Mesenteric fat pad (tissue), 1 donor: ENCODE data around the gene NUDT4. TPM values are rescaled to one million over a fixed set of nuclear protein-coding genes. Genes with fewer than 3 reads are reported as not detected.
"Not testable (repeated sequence)": the region's sequence is repeated elsewhere in the genome, so short reads cannot be mapped to it uniquely, and the experiment has no call there.

Experiments used
- DNase-seq: peaks from one replicate; pipeline ENCODE4 v3.0.0-alpha.2; 2020; ENCODE audit warnings: low spot score
- total RNA-seq: library from RNA; stranded (reverse); fragmentation: NEBNext Ultra II Directional; extraction: Animal tissue kit (Norgen Biotek cat#: 25700); gene quantifications from one replicate; pipeline ENCODE4 v1.2.1, GENCODE V29; 2021
- donor health status: DM: yes; HTN: yes; CAD: no.

Gene NUDT4
- total RNA-seq, 1 donor from 2014 or later = 119 TPM

DNA sequence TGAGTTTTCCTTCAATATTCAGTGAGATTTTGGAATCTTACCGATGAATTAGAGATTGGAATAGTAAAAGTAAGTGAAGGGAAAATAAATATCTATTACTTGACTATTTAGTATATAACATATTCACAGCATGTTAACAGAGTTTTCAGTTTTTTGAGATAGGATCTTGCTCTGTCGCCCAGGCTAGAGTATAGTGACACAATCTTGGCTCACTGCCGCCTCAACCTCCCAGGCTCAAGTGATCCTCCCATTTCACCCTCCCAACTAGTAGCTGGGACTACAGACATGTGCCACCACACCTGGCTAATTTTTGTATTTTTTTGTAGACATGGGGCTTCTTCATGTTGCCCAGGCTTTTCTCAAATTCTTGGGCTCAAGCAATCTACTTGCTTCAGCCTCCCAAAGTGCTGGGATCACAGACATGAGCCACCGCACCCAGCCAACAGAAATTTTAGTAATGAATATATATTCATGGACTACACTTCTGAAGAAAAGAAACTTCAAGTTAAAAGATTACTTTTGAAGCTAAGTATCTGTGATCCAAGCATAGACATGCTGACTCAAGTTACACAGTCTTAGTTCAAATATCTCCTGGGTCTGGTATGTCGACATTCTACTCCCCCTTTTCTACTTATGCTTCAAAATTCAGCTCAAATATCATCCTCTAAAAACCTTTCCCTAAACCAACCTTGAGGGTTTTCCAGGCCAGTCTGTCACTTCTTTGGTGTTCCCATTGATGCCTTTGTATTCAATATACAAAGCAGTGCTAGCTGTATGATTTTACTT is 50.2 kb downstream of the NUDT4 start:
- DNase-seq = no peak

- no peak for DNase-seq
Observed at GRCh38 chr12:93429448-93429847, 51.7 kb downstream of the NUDT4 start.

GRCh38 chr12:93429852-93430251 is 52.1 kb downstream of the NUDT4 start:
- DNase-seq = no peak

DNA sequence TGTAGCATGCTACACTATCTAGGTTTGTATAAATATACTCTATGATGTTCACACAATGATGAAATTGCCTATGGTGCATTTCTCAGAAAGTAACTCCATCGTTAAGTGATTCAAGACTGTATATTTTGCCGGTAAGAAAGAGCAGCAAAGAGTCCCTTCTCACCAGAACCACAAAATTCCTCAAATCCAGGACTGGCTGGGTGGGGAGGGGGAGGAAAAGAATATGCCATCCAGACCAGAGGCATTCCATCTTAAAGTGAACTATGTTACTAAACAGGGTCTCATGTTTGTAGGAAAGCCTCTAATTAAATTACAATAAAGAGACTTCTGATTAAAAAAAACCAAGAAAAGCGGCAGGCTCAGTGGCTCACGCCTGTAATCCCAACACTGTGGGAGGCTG is 52.6 kb downstream of the NUDT4 start:
- no peak for DNase-seq

- not testable (repeated sequence) for DNase-seq
Observed at GRCh38 chr12:93432031-93432430, 54.3 kb downstream of the NUDT4 start.

- no peak for DNase-seq
Observed at GRCh38 chr12:93434256-93434865, 56.6 kb downstream of the NUDT4 start.

DNA sequence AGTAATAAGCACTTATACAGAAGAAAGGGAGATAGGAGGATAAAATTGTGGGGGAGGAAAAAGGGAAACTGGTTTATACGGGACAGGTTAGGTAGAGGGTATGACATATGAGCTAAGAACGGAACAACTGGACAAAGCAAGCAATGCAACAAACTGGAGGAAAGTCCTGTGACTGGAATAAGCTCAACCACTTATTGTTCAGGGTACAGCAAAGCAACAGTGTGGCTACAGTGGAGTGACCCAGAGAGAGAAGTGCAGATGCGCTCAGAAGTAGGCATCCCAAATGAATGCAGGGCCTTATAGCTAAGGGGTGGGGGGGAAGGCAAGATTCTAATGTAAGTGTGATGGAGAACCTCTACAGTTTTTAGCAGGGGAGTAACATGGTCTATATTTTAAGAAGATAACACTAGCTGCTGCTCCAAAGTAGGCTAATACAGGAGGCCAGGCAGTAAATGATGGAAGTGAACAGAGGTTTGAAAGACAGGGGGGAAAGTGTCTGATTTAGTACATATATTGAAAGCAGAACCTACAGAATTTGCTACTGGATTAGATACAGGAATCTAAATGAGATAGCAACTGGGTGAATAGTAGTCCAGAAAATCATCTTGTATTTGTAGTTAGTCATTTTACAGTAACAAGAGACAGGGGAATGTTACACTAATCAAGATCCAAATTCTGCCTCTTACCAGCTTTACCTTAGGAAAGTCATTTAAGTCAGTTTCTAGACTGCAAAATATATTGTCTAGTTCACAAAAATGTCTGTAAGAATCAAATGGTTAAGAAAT is 60.7 kb downstream of the NUDT4 start:
- DNase-seq = no peak

- DNase-seq = no peak
Observed at GRCh38 chr12:93440043-93440835, 62.5 kb downstream of the NUDT4 start.

DNA sequence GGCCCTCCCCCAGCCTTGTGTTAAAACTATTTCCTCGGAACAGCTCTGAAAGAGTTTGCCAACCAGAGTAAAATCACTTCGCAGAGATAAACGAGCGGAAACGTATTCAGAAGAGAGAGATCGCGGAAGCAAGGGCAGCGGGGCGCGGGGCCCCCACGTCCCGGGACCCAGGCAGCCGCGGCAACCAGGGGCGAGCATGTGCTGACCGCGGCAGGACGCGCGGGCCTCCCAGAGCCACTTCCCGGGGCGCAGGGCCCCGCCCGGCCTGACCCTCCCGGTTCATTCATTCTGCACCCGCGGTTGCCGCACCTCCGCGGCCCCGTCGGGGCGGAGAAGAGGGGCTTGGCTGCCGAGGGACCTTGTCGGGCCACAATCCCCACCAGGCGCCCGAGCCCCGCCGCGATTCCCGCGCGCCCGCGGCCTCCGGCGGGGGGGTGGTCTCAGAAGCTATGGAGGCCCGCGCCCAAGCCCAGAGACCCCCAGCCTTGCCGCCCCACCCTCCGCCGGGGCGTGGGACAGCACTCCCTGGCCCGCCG is 63.4 kb downstream of the NUDT4 start:
- DNase-seq = no peak

DNA sequence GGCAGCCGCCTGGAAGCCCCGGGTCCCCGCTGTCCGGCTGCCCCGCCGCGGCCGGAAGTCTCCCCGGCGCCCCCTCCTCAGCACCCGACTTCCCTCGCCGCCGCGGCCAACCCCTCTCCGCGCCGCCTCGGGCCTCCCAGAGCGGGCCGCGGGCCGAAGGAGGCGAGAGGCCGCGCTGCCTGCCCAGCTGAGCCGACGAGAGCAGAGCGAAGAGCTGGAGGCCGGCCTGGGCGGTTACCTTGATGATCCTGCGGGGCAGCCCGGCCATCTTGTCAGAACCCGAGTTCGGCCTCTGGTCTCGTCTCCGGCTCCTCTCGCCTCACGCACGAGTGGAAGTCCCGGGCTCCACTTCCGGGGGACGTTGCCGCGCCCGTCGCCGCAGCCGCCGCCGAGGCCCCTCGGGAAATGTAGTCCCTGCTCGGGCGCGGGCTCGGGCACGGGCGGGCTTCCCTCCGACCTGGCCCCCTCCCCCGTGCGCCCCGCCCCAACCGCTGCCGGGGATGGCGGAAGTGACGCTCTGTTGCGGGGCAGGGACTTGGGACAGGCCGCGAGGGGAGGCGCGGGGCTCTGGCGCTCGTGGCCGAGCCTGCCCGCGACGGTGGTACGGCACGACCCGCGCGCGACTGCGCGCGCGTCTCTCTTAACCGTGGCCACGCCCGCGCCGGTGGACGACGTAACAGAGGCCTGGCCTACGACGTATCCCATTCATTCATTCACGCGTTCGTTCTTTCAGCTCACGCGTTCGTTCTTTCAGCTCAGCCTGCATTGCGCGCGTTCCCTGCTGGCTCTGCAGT is 64.1 kb downstream of the NUDT4 start, which contains the start of gene UBE2N:
Gene UBE2N, minus strand, starts transcription at position 331 of the 794 bp plus-strand sequence. Its CDS starts 63 bp downstream, at position 268.
- DNase-seq = peak; percentile 99

DNA sequence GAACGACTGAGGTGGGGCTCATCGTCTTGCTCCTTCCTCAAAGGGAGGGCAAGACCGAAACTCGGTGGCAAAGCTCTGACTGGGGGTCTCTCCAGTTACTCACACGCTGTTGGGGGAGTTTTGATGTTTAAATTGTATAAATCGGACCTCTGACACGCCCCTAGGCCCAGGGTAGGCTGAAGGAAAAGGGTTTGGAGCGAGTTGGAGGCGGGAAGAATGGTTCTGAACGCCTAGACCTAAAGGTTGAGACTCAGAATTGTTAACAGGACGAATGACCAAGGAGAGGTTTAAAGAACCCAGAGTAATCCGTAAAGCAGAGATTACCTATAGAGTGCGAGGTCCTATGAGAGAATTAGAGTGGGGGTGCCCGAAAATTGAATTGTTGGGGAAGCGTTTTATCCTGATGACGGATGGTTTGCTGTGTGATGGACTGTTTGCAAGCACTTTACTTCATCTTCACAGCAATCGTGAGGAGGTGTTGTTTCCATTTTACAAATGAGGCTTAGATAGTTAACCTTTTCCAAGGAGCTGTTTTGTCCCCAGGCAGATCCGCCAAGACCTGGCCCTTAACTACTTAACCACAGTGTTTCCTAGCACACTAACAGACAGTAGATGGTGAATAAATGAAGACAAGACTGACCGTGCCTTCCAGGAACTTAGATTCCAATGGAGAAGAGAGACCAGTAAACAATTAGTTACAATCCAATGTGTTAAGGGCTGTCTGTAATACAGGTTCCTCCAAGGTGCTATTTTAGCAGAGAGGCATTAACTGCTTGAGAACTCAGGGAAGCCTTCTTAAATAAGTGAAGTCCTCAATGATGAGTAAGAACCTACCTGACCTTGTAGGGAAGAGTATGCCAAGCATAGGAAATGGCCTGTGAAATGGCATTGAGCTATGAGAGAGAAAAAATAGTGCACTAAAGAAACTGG is 65.0 kb downstream of the NUDT4 start:
- no peak for DNase-seq

GRCh38 chr12:93443576-93443975 is 65.9 kb downstream of the NUDT4 start:
- DNase-seq = no peak

DNA sequence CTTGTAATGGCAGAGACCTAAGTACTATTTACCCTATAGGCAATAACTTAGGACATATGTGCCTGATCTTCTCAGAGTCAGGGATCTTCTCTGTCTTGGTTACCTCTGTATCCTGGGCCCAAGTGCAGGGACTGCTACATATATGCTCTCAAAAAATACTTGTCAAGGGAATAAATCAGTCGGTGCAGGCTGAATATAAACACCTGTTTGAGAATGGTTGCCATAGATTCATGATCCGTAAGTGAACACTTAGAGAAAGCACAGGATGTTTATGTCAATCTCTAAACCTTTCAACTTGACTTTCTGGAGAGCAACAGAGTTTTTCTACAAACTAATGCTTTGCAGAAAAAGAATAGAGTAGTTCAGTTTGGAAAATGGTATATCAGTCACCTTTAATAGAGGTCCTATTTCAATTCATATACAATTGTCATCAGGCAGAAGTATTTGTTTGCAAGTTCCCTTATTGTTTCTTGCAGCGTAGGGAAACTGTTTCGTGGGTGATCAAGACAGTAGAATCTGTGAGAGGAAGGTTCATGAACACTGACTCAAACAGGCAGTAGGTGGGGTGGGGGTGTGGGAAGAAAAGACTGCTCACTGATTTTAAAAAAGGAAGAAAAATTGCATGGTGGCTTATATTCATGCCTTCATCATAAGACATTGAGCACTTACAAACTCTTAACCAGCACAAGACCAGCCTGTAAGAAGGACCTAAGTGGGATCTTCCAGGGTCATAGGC is 70.0 kb downstream of the NUDT4 start:
- DNase-seq = no peak

- DNase-seq = no peak
Observed at GRCh38 chr12:93448796-93449195, 71.1 kb downstream of the NUDT4 start.

DNA sequence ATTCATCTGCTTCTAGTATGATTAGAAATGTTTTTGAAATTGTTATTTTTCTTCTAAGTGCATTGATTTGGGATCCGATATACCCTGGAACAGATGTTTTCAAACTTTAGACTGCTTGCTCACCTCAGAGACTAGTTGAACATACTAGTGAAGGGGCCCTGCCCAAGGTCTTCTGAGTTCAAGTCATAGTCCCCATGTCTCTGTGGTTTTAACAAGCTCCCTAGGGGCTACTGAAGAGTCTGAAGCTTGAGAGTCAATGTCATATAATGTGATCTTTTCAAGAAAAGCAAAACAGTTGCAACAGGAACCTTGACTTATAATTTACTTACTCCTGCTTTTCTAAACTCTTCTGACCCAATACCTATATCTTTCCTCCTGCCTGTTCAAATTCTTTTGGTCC is 71.6 kb downstream of the NUDT4 start:
- no peak for DNase-seq

DNA sequence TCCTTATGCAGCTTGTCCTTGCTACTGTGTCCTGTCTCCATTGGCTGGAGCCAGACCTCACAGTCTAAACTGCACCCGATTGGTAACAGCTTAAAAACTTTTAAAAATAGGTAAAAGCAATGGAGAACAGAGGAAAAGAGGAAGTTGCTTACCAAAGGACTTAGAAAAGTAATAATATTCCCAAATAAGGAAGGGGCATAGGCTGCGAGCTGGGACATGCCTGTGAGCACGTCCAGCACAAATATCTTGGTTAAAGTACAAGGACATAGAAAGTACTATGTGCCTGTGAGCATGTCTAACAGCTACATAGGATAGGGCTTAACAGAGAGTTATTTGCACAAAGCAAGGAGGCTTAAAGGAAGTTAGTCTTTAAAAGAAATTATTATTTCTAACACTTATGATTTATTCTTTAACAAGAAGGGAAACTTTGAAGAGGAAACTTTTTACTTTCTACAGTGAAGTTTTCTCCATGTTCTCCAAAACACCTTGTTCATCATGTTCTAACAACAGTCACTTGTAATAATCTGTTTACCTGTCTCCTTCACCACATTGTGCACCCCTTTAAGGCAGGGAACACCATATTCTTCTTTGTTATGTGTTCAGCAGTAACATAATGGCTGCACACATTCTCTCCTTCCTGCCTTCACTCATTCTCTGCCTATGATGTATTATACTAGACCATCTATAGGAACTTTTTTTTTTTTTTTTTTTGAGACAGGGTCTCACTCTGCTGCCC is 73.9 kb downstream of the NUDT4 start:
- DNase-seq = no peak

DNA sequence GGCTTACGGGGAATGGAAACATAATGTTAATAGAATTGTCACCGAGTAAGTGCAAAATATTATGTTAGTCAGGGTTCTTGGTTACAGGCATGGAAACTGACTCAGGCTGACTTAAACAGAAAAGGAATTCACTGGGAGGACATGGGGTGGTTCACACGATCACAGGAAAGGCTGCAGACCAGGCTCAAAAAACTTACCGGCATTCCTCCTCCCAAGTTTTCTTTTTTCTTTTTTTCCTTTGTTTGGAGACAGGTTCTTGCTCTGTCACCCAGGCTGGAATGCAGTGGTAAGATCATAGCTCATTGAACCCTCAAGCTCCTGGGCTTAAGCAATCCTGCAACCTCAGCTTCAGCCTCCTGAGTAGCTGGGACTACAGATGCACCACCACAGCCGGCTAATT is 75.9 kb downstream of the NUDT4 start:
- DNase-seq = no peak

GRCh38 chr12:93456077-93456476 is 78.4 kb downstream of the NUDT4 start:
- DNase-seq = no peak
